Posterior cingulate gyrus (tissue), 11 donors: ENCODE measurements around the gene GREM2.

Experiments used
- DNase-seq, 10 donors: peaks; one replicate each; pipeline versions ENCODE4 v3.0.0 to v3.0.0-alpha.2; 2020 to 2021; ENCODE audit warnings: mixed read lengths in 3 of 10
- intact Hi-C: fragments of 100-400 bp; cut with DNase I; formaldehyde crosslinking; loops from one replicate; pipeline ENCODE4 v1.15.1; 2023

Gene GREM2

DNA sequence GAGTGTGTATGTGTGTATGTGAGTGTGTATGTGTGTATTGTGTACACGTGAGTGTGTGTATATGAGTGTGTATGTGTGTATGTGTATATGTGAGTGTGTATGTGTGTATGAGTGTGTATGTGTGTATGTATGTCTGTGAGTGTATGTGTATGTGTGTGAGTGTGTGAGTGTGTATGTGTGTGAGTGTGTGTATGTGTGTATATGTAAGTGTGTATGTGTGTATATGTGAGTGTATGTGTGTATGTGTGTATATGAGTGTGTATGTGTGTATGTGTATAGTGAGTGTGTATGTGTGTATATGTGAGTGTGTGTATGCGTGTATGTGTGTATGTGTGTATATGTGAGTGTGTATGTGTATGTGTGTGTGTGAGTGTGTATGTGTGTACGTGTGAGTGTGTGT, 49.2 kb downstream of the GREM2 start:
- intact Hi-C loops, result no loop called here

DNA sequence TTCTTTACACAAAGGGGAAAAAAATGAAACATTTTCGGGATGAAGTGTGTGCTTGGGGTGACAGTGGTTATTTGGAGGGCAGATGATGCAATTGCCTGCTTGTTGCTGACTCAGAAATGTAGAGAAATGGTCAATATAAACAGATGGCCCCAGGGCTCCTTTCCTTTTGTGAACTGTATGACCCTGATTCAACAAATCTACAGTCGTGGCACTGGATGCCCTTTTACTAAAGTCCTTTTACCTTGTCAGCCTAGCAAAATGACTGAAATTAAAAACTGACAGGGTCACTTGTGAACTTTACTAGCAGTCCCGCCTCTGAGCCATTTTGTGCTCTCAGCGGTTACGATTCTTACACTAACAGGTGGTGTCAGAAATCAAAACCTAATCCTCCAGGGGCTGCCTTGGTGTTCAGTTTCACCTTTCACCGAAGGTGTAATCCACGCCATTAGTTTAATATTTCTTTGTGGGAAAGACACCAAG, 49.8 kb downstream of the GREM2 start:
- no peak for DNase-seq

More for the DNA sequence above, 49.2 kb downstream of the GREM2 start:
- no peak for DNase-seq

DNA sequence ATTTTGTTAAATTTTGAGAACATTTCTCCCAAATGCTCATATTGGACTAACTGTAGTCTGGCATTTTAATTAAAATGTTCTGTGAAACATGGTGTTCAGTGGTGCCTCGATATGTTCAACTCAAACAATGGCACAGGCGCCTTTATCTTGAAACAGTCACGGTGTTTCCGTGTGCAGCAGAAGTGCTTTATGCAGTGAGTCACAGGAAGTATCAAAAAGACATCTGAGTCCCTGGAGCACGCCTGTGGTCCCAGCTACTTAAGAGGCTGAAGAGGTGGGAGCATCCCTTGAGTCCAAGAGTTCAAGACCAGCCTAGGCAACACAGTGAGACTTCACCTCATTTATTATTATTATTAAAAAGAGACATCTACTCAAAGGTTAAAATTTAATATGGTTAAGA, 52.2 kb downstream of the GREM2 start:
- intact Hi-C loops, result no loop called here
- DNase-seq, result no peak

More for the DNA sequence above, 49.8 kb downstream of the GREM2 start:
- intact Hi-C loops, result no loop called here

DNA sequence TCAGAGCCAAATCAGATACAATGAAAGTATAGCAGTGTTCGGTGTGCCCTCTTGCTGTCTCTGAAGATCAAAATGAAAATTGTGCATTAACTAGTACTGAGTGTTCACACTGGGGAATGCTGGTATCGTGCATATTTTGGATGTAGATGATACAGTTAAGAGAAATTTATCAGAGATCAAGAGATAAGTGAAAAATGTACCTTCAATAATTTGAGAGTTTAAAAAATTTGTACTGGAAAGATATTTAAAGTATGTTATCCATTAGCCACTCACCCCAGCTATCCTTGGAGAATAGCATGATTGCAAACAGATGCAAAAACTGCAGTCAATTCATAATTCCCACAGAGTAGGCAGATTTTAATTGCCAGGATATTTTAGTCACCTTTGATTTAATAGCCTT, 56.4 kb downstream of the GREM2 start:
- DNase-seq, result no peak
- intact Hi-C loops, result no loop called here

DNA sequence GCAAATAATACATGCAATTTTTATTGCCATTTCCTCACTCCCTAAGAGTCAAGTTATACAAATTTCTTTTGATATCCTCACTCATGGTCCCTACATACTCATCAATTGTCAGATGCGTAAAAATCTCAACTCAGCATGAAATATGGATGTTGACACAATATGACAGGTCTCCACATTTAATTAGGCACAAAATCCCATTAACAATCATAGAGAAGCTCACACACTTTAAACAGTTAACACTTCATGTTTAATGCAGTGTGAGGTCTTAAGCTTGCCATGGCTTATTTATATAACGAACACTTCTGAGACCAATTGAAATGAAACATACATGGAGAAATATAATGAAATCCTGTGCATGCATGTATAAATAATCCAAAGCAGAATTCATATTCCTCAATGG, 58.6 kb downstream of the GREM2 start:
- DNase-seq, result no peak
- intact Hi-C loops, result no loop called here

DNA sequence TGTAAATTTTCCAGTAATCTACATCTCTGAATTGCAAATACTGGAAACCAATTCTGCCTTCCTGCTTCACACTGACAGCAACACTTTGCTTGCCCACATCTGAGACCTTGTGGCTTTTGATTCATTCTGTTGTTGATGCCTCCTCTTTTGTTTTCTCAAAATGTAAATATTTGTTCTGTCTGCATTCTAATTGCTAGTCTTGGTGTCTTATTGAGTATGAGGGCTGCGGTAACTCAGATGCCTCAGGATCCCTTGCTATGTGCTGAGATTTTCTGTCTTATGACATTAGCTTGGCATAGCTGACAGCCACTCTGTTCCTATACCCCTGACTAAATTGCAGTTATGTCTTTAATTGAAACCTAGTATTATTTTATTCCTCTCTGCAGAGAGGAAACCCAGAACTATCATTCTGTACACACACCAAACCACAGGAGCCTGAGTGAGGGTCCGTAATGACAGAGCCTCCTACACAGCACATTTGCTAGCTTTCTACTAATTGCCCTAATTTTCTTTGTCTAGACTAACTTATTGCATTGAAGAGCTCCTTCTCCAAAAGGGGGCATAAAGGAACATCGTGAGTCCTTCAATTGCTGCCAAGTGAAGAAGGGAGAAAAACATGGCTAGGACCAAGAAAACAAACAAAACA, 72.1 kb downstream of the GREM2 start:
- intact Hi-C loops, result no loop called here

DNA sequence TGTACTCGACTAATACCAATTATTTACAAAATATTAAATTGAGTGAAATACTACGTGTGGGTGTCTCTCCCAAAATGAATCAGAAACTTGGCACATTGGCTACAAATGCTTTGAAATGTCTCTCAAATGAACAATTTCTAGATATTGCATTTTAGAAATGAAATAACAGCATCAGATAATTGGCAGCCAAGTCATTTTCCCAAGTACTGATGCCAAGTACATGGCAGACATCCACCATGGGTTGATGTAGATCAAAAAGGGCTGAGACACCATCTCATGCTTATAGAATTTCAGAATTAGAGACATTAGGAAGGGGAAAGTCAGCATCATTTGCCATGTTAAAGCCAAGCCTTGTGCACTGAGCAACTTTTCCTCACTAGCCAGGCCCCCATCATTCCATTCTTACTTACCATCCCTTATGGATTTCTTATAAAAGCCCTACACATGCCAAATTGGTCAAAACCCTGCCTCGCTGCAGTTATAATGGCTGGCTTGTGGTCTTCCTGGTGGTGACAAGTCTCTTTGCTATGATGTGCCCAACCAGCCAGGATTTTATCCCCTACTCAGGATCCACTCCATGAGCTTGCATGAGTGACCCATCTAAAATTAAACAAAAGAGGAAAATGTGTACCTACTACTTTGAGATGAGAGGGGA, 73.1 kb downstream of the GREM2 start:
- peak in 1 of 10 donors; percentile 10 for DNase-seq
- intact Hi-C loops, result no loop called here

More for the DNA sequence above, 72.1 kb downstream of the GREM2 start:
- no peak for DNase-seq

DNA sequence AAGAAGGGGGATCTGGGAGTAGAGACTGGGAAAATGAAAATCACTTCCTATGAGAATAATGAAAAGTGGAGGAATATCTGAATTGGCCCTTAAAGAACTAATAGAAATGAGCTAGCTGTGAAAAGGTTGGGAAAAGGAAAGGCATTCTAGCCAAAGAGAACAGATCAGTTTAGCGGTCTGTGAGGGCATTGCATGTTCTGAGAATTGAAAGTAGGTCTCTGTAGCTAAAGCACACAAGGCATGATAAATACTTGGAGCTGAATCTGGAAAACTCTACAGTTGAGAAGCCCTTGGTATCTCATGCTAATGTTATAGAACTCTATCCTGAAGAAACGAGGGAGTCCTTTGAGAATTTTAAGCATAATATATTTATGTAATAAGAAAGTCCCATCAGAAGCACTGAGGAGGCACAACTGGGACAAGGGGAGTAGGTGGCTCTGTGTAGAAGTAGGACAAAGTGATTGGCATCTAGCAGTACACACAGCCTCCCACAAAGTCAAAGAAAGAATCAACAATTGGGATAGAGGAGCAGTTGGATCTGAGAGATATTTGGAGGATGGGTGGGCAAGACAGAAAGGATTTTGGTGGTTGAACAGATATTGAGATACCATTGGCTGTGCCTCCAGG, 78.7 kb downstream of the GREM2 start:
- intact Hi-C loops, result no loop called here
- no peak for DNase-seq

DNA sequence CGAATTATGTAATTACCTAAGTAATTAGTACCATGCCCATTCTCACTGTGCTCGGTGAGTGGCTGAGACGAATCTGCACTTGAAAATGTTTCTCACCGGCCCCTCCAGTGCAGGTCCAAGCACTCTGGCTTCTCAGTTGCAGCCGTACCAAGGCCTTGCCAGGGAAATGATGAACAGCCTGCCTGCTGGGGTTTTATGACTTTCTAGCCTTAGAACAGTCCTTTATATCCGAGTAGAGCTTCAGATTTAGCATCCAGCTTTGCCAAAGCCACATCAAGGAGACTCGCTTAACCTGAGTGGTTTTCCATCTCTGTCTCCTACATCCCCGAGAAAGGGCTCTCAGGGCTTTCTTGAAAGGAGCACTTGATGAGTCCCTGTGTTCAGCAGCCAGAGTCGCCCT, 83.4 kb downstream of the GREM2 start:
- intact Hi-C loops, result no loop called here
- no peak for DNase-seq

DNA sequence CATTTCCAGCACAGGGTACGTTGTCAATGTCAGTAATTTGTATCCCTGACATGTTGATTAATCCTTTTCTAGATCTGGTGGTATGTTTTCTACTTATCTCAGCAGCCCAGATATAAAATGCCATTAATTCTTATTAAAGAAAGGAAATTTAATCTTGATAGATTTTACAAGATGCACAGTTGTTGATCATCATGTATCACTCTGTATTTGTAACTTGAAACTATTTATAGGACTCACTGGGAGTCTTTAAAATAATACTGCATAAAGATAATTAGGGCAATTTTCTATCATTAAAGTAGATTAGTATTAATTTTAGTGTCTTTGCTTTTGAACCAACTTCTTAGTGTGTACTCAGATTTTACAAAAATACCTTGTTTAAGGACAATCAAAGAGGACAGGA, 84.9 kb downstream of the GREM2 start:
- DNase-seq, result no peak
- intact Hi-C loops, result no loop called here

DNA sequence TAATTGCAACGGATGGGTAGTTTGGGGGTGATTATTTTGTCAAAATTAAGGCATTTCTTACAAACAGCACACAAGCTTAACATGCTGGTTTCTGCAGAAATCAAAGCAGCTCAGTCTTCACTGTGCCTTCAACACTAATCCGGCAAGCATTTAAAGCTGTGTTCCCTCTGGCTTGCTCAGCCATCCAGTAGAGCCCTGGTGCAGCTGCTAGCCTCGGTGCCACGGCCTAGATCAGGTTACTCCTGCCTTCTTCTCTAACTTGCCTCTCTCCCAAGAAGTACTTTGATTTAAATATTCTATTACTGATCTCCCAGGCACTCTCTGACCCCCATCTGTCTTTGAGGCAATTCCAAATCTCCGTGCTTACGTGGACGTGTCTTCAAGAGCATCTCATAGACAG, 85.6 kb downstream of the GREM2 start:
- no peak for DNase-seq
- intact Hi-C loops, result no loop called here

DNA sequence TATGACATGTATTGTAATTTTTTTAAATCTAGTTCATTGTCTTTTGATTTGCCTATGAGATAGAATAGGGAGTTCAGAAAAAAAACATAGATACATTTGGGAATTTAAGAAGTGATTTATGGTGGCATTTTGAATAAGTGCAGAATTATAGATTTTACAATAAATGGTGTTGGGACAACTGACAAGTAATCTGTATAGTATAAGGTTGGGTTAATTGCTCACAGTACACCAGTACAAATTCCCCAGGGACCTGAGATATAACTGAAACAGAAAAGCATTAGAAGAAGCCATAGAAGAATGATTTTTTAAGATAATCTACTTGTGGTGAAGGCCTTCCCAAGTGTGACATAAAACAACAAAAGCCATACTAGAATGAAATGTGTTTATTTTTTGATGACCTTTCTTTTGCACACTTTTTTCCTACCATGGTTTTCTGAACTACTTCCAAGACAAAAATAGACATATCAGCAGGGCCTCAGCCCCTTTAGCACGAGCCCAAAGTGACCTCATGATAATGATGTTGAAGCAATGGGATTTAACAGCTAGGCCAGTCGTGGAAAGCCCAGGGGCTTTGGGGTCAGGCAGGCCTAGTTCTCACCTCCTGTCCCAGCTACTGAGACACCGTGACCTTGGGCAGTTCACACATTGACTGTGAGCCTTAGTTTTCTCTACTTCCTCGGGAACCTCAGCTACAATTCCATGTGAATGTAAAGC, 87.4 kb downstream of the GREM2 start:
- intact Hi-C loops, result no loop called here
- no peak for DNase-seq

DNA sequence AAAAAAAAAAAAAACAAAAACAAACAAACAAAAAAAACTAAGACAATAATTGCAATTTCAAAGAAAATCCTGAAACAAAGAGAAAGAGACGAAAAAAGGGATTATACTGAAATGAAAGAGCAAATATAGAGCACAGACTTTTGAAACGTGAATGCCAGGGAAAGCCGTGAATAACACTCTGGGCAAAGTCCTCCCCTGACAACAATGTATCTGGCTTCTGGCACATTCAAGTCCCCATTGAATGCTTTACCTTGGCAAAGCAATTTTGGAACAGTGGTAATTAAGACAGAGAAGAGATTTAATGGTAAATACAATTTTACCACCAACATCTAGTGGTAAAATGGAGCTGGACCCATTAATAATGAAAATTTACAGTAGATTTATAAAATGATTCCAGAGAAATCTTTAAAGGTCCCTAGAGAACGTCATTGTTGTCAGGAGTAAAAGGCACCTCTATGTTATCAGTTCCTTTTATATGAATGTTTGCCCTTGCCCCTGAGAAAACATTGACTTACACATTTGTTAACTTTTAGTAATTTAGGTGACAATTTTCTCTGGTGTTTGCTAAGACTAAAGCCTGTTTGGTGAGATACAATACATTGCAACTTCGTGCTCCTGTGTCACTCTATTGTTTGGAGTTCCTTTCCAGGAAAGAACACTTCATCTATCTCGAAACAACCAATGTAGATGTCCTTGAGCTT, 89.7 kb downstream of the GREM2 start:
- no peak for DNase-seq
- intact Hi-C loops, result no loop called here

DNA sequence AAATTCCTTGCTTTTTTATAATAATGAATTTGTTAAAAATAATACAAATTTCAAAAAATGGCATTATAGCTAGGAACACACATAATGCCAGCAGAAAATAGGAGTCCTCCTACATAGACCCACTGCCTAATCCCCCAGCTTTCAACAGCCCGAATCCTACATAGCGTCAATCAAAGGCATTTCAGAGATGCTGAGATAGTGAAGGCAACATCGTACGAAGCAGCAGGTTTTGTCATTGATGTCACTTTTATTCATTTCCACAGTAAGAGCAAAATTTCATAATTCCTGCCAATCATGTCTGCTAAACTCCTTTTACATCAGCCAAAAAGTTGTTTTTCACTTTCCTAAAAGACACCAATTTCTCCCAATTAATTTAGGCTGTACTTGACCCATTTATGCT, 94.1 kb downstream of the GREM2 start:
- DNase-seq, result no peak
- intact Hi-C loops, result no loop called here

DNA sequence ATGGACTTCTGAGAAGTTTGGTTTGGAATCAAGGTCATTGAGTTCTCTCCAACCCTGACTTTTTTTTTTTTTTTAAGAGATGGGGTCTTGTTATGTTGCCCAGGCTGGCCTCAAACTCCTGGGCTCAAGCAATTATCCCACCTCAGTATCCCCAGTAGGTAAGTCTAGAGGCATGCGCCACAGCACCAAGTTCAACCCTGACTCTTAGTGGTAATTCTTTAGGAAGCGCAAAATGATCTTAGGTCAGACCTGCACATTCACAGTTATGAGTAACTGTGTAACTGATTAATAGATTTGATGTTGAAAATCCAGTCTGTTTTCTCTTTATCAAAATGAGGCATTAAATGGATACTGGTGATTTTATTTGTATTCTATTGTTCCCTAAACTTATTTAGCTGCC, 95.9 kb downstream of the GREM2 start:
- no peak for DNase-seq
- intact Hi-C loops, result no loop called here

DNA sequence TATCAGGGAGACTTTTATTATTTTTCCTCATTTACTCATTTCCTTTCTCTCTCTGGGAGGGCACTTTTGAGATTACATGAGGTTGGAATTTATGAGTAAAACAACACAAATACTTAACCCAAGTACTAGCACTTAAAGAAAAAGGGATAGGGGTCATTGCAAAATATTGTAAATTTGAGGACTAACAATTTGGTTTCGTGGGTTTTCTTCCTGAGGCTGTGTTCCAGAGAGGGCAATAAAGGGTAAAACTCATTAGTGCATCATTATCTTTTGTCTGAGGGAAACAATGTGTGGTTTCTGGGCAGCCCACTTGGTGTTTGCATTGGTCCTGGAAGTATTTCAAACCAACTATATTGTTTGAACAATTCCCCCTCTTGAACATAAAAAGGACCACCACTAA, 96.5 kb downstream of the GREM2 start:
- no peak for DNase-seq
- intact Hi-C loops, result no loop called here

DNA sequence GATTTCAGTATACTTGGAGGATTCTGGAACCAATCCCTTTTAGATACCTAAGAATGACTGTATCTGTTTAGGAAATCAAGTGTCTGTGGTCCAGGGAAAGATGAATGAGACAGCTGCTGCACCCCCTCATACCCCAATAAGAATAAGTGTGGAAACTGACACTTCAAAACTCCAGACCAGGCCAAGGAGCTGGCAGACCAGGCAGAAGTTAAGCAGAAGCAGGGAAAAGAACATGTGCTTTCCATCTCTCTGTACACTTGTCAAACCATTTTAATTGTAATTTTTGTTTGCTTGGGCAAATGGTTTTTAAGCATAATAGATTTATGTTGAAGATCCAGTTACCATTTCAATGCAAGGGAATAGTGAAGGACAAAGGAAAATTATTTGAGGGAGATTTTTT, 100.2 kb downstream of the GREM2 start:
- DNase-seq, result no peak
- intact Hi-C loops, result no loop called here

DNA sequence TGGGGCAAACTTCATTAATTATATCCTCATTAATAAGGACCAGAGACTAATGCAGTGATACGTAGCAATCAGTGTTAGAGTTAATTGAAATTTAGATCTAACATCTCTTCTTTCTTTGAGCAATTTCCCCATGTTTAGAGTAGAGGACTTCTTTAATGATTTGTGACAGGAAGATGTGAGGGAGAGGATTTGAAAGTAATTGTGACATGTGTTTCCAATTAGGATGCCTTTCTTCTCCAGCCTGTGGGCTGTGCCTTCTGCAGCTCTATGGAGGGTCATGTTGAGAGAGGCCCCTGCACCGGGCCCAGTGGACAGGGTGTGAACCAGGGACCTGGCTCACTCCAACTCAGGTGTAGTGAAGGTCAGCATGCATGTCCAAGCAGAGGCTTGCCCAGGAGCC, 103.0 kb downstream of the GREM2 start:
- intact Hi-C loops, result no loop called here
- no peak for DNase-seq

DNA sequence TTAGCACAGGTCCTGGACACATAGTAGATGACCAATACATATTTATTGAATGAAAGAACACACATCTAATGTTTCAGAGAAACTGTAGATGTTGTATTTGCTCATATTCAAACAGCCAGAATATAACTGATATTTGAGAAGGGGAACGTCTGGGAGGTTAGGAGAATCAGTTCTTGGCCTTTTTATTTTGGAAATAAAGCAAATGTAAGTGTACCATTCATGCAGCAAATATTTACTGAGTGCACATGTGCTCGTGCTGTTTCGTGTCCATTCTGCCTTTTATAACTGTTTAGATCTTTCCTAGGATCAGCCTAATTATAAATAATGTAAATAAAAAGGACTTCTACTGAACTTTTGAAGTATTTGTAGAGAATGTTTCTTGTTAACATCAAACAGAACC, 103.8 kb downstream of the GREM2 start:
- intact Hi-C loops, result no loop called here
- no peak for DNase-seq

DNA sequence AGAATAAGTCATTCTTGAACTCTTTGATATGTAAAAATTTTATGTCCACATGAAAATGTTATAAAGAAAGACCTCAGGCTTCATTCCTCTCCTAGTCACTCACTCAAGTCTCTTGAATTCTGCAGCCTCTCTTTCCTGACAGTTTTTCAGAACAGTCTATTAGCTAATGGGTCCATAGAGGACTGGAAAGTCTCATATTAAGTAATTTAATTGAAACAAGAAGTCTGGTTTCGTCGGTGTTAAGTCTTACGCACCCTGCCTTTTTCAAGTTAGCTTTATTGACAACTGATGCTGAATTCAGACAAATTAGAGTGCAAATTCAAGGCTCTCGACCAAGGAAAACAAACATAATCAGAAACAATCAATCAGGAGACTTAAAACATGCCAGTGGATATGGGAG, 105.8 kb downstream of the GREM2 start:
- DNase-seq, result no peak
- intact Hi-C loops, result no loop called here

DNA sequence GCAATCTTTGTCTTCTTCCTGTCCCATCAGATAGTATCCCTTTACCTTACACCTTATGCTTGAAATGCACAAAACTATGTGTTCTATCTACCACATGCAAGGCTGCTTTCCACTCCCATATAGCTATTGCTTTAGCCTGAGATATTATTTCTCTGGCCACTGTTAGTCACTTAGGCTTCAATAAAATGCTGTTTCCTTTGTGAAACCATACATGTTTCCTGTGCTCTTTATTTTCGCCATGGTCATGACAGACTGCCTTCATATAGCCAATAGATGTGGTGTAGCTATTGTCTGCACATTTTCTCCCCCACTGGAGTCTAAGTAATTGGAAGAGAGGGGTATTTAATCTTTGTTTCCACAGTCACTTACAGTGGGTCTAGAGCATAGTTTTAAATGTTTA, 108.4 kb downstream of the GREM2 start:
- intact Hi-C loops, result no loop called here
- DNase-seq, result no peak
